T-helper 2 cell (primary cell): ENCODE results near the gene ZNF527.
"Not testable (repeated sequence)": the region's sequence is repeated elsewhere in the genome, so short reads cannot be mapped to it uniquely, and the experiment has no call there.

ENCODE experiments used
- DNase-seq, 5 experiments: peaks; one replicate each; pipeline versions ENCODE4 v3.0.0 to v3.0.0-alpha.2; 2012 to 2022
- total RNA-seq, 2 donors: gene quantifications; one replicate each; lab custom pipeline; 2026; lab: John Stamatoyannopoulos, UW

Gene ZNF527
- total RNA-seq: 17.7 to 24.0 reads per million in 2 donors

DNA sequence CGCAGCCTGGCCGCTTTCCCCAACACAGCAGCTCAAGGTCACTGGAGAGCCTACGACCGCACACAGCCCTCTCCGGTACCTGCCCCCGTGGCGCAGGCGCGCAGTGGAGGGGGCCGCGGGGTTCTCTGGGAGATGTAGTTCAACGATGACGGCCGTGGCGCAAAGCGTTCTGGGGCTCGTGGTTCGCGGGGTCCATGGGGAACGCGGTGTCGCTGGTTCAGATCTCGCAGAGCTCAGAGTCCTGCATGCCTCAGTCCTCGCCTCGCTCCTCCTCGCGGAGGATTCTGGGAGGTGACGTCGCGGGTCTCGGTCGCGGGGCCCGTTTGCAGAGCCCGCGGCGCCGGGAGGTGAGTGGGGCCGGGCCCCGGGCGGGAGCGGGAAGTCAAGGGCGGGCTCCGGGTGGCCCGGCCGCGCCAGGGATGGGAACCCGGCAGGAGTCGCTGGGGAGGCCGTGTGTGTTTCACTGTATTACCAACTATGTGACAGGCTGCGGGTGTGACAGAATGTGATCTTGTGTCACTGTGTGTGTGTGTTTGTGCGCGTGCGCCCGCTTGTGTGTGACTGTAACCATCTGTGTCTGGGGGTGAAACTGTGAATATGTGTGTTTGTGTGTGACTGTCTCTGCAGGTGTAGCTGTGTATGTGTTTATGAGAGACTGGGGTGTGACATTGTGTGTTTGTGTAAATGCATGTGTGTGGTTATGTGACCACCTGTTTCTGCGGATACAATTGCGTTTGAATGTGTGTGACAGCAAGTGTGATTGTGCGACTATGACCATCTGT is at the start of gene ZNF527:
ZNF527 (plus strand) TSS at position 220 of the 782 bp plus-strand sequence. CDS start 3,100 bp downstream, outside the sequence.
- peak; percentile 94 to 99 (median 95) for DNase-seq

- DNase-seq: no peak
These were observed 41.2 kb upstream of the ZNF527 start for GRCh38 chr19:37329686-37330085.

DNA sequence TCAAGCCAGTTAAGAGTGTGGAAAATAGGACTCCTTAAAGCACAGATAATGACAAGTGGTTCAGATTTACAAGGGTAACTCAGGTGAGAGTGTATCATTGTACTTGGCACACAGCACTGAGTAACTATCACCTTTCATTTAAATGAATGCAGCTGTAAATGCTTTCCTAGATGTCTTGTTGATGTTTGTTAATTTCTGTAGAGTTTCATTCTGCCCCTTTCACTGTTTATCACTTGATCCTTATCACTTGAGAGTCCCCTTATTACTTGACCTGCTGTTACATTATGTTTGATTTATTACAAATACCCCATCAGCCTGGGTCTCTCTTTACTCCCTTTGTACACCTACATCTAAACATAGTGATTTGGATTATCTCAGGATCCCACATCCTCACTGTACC is 38.1 kb upstream of the ZNF527 start:
- no peak for DNase-seq

- no peak for DNase-seq
These were observed 37.4 kb upstream of the ZNF527 start for GRCh38 chr19:37333457-37333856.

DNA sequence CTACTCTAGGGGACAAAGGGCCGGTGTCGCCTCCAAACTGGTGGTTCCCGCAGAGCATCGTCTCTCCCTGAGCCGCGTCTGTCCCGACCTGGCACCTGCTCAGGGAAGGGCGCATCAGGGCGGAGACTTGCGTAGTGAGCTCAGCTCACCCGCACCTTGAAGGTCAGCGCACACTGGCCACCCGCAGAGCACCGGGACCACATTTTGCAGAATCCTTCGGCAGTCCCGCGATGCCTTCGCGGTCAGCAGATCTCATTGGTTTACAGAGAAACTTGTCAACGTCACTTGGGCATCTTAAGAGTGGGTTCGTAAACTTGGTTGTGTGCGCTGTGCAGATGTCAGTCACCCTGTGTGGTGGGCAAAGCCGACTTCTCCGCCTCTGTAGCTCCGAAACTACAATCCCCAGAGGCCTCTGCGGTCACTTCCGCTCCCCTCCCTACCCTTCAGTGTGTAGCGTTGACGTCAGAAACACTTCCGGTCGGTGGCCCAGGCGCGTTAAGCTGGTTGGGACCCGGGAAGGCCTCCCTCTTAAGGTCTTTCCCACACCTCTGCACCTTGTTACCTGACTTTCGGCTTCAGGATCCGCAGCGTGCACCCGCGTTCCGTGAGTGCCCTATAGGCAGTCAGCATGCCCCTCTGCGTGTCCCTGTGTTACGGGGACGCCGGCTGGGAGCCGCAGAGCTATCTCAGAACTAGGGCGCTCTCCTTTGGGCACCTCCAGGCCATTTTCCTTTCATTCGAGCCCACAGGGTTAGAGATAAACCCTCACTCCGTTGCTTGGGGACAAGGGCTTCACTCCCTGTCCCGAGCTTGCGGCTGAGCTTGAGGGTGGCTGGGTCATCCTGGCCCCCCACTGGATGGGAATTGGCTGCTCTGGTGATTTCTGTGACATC is 36.5 kb upstream of the ZNF527 start:
- DNase-seq: peak; percentile 71 to 93 (median 83)

DNA sequence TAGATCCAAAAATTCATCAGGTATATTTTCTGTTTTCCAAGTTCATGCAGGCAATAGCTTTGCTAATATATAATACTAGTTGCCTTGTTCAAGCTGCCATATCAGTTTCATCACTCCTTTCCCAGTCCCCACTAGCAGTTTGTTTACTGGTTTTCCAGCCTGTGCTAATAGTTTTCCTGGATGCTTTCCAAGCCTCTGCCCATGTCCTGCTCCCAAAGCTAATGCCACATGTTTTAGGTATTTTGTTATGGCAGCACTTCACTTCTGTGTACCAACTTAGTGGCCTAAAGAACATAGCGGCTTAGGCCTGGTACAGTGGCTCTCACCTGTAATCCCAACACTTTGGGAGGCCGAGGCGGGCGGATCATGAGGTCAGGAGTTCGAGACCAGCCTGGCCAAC is 28.1 kb upstream of the ZNF527 start:
- no peak for DNase-seq

- DNase-seq: no peak
These were observed 24.8 kb upstream of the ZNF527 start for GRCh38 chr19:37346091-37346490.

GRCh38 chr19:37348060-37348459 is 22.8 kb upstream of the ZNF527 start:
- no peak for DNase-seq

DNA sequence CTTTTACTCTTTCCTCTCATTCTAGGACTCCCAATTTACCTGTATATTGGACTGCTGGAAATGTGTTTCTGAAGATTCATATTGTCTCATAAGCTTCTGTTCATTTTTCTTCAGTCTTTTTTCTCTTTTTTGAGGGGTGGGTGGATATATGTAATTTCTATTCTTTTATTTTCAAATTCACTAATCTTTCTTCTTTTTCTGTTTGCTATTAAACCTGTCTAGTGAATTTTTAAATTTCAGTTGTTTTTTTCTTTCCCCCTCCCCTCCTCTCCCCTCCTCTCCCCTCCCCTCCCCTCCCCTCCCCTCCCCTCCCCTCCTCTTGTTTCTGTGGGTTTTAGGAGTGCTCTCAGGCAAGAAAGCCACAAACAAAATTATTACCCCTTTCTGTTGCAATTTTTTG is 16.9 kb upstream of the ZNF527 start:
- DNase-seq: no peak

DNA sequence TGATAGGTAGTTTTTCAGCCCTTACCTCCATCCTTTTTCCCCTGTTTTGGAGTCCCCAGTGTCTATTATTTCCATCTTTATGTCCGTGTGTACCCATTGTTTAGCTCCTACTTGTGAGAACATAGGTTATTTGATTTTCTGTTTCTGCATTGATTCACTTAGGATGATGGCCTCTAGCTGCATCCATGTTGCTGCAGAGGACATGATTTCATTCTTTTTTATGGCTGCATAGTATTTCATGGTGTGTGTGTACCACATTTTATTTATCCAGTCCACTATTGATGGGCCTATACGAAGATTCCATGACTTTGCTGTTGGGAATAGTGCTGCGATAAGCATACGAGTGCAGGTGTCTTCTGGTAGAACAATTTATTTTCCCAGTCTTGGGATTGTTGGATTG is 15.0 kb upstream of the ZNF527 start:
- no peak for DNase-seq

DNA sequence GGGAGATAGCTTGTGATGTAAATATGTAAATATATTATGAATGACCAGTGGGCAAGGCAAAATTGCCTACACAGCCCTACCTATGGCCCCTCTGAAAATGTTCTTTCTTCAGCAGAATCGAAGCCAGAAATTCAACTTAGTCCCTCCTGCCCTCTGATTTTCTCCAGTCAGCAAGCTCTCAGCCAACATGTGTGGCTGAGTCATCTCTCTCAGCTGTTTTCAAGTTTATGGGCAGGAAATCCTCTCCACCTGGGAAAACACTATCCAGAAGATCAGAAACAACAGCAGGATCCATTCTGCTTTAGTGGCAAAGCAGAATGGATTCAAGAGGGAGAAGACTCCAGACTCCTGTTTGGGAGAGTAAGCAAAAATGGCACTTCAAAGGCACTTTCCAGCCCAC is 8.9 kb upstream of the ZNF527 start:
- DNase-seq: no peak

DNA sequence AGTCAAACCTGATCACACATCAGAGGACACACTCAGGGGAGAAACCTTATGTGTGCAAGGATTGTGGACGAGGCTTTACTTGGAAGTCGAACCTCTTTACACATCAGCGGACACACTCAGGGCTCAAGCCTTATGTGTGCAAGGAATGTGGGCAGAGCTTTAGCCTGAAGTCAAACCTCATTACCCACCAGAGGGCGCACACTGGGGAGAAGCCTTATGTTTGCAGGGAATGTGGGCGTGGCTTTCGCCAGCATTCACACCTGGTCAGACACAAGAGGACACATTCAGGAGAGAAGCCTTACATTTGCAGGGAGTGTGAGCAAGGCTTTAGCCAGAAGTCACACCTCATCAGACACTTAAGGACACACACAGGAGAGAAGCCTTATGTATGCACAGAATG is 8.2 kb upstream of the ZNF527 start:
- DNase-seq: no peak

DNA sequence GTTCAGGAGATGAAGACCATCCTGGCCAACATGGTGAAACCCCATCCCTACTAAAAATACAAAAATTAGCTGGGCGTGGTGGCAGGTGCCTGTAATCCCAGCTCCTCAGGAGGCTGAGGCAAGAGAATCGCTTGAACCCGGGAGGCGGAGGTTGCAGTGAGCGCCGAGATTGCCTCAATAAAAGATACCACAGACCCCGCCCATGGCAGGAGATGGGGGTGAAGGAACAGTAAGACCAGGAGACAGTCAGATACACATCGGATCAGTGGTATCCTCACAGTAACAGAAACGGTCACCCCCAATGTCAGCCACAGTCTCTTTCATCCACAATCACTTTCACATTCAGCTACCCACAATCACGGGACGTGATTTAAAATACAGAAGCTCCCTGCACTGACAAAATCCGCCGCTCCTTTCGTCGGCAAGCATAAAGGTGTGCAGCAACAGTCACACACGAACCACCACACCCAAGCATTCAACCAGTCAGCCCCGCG is 466 bp upstream of the ZNF527 start:
- peak in 2 of 5 experiments; percentile 9 to 87 for DNase-seq

- no peak for DNase-seq
These were observed 18.3 kb downstream of the ZNF527 start for GRCh38 chr19:37389234-37389633.

GRCh38 chr19:37391399-37391798 is 20.5 kb downstream of the ZNF527 start:
- not testable (repeated sequence) for DNase-seq

GRCh38 chr19:37401078-37401477 is 30.2 kb downstream of the ZNF527 start:
- no peak for DNase-seq

GRCh38 chr19:37403403-37403802 is 32.5 kb downstream of the ZNF527 start:
- DNase-seq: no peak

DNA sequence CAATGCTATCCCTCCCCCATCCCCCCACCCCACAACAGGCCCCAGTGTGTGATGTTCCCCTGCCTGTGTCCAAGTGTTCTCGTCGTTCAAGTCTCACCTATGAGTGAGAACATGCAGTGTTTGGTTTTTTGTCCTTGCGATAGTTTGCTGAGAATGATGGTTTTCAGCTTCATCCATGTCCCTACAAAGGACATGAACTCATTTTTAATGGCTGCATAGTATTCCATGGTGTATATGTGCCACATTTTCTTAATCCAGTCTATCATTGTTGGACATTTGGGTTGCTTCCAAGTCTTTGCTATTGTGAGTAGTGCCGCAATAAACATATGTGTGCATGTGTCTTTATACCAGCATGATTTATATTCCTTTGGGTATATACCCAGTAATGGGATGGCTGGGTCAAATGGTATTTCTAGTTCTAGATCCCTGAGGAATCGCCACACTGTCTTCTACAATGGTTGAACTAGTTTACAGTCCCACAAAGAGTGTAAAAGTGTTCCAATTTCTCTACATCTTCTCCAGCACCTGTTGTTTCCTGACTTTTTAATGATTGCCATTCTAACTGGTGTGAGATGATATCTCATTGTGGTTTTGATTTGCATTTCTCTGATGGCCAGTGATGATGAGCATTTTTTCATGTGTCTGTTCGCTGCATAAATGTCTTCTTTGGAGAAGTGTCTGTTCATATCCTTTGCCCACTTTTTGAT is 35.4 kb downstream of the ZNF527 start:
- DNase-seq: not testable (repeated sequence)

GRCh38 chr19:37412700-37413099 is 41.8 kb downstream of the ZNF527 start:
- DNase-seq: no peak

GRCh38 chr19:37413313-37414084 is 42.6 kb downstream of the ZNF527 start:
- DNase-seq: no peak
